Activated T-helper 17 cell treated with anti-CD3 and anti-CD28 coated beads, Interleukin-2, amount 50 U/mL, for 72 hours (primary cell): Measurements from ENCODE around the gene ADAMTS2. TPM values are rescaled to one million over a fixed set of nuclear protein-coding genes. Genes with fewer than 3 reads are reported as not detected.

Experiments used
- ATAC-seq: fragments of 150-1000 bp; cut with Tn5 transposase; replicated peaks from 2 replicates; pipeline ENCODE4 v1.10.0; 2021; ENCODE audit warnings: mild to moderate bottlenecking, moderate library complexity
- H3K27ac Mint-ChIP-seq: one replicate; pipeline ENCODE4 v1.8.0; 2022; ENCODE audit warnings: mixed read lengths
- H3K27me3 Mint-ChIP-seq: one replicate; pipeline ENCODE4 v1.8.0; 2022; ENCODE audit warnings: mixed read lengths
- H3K36me3 Mint-ChIP-seq: one replicate; pipeline ENCODE4 v1.8.0; 2022; ENCODE audit warnings: low read depth, mild to moderate bottlenecking, mixed read lengths
- H3K4me1 Mint-ChIP-seq: one replicate; pipeline ENCODE4 v1.8.0; 2022; ENCODE audit warnings: mixed read lengths
- H3K4me3 Mint-ChIP-seq: one replicate; pipeline ENCODE4 v1.8.0; 2022; ENCODE audit warnings: mild to moderate bottlenecking, mixed read lengths
- H3K9me3 Mint-ChIP-seq: one replicate; pipeline ENCODE4 v1.8.0; 2022; ENCODE audit warnings: mixed read lengths
- total RNA-seq, 2 donors: library from RNA; stranded (reverse); gene quantifications; one replicate each; pipeline ENCODE4 v1.2.3, GENCODE V29; 2022

ADAMTS2 gene
- total RNA-seq, 2 donors from 2014 or later, result not detected

- H3K4me3 Mint-ChIP-seq, result no peak overlapping the region
- no peaks in the 10 kb centered on the region for H3K36me3 Mint-ChIP-seq
- no peak for ATAC-seq
- H3K27ac Mint-ChIP-seq, result no peak overlapping the region
- H3K4me1 Mint-ChIP-seq, result no peaks in the 10 kb centered on the region
- H3K27me3 Mint-ChIP-seq, result no peaks in the 10 kb centered on the region
- H3K9me3 Mint-ChIP-seq, result no peaks in the 10 kb centered on the region
Measured at GRCh38 chr5:179196405-179197079, 148.7 kb downstream of the ADAMTS2 start.

GRCh38 chr5:179195561-179196404, 149.5 kb downstream of the ADAMTS2 start:
- H3K4me3 Mint-ChIP-seq, result no peak overlapping the region
- no peak for ATAC-seq
- H3K27me3 Mint-ChIP-seq, result no peaks in the 10 kb centered on the region
- no peaks in the 10 kb centered on the region for H3K9me3 Mint-ChIP-seq
- H3K4me1 Mint-ChIP-seq, result no peaks in the 10 kb centered on the region
- no peak overlapping the region for H3K27ac Mint-ChIP-seq
- no peaks in the 10 kb centered on the region for H3K36me3 Mint-ChIP-seq

- Mint-ChIP-seq H3K27me3 (peaks cover 4% of the 10 kb centered on the region), H3K36me3 (no peaks in the 10 kb centered on the region), H3K9me3 (no peaks in the 10 kb centered on the region), H3K27ac (no peak overlapping the region), H3K4me1 (no peaks in the 10 kb centered on the region), H3K4me3 (no peak overlapping the region)
- no peak for ATAC-seq
Measured at GRCh38 chr5:179194941-179195381, 150.3 kb downstream of the ADAMTS2 start.

DNA sequence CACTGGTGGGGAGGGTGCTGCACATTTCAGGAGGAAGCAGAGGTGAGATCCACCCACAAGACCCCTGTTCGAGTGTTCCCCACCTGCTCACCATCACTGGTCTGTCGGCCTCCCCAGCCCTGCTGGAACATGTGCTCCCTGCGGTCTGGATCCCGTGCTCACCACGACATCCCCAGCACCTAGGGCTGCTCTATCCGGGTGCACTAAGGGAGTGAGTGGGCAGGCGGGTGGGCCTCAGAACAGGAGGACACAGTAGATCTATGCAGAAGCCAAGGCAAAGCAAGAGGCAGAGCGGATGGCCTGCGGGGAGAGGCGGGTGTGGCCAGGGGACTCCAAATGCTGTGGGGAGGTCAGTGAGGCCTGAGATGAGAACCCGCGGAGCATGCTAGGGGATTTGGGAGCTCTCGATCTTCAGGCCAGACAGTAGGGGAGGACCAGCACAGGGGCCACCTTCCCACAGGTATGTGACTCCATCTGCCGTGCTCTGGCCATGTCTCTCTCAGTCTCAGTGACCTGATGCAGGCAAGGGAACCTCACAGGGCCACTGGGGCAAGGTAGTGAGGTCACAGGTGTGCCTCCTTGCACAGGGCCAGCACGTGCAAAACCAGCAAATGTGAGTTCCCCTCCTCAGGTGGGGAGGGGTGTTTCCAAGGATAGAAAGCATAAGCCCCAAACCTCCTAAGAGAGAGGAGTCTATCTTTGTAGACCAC, 150.9 kb downstream of the ADAMTS2 start:
- Mint-ChIP-seq H3K9me3 (no peaks in the 10 kb centered on the region), H3K4me1 (no peaks in the 10 kb centered on the region), H3K27ac (no peak overlapping the region), H3K36me3 (no peaks in the 10 kb centered on the region), H3K4me3 (no peak overlapping the region), H3K27me3 (peaks cover 4% of the 10 kb centered on the region)
- no peak for ATAC-seq

- ATAC-seq, result no peak
- H3K4me1 Mint-ChIP-seq, result no peaks in the 10 kb centered on the region
- no peaks in the 10 kb centered on the region for H3K36me3 Mint-ChIP-seq
- no peak overlapping the region for H3K27ac Mint-ChIP-seq
- peaks cover 4% of the 10 kb centered on the region for H3K27me3 Mint-ChIP-seq
- no peaks in the 10 kb centered on the region for H3K9me3 Mint-ChIP-seq
- H3K4me3 Mint-ChIP-seq, result no peak overlapping the region
Measured at GRCh38 chr5:179193746-179194145, 151.5 kb downstream of the ADAMTS2 start.

DNA sequence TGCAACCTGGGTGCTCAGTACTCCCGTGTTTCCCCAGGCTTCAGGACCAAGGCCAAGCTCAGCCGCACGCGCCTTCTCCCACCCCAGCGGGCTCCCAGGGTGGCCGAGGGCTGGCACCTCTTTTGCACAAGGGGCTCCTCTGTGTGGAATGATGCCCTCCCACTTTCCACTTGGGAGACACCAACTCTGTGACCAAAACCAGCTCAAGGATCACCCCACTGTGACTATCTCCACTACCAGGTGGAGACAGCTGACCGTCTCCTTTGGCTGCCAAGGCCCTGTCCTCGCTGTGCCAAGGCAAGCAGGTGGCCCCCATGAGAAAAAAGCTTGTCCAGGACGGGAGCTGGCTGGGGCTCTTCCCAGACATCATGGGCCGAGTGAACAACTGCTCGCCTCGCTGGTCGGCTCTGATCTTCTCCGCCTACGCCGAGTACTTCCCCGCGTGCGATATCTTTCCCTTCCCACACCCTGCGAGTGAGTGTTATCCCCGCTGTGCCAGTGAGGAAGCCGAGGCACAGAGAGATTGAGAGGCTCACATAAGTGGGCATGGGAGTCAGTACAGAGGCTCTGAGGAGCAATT, 152.3 kb downstream of the ADAMTS2 start:
- Mint-ChIP-seq H3K36me3 (no peaks in the 10 kb centered on the region), H3K4me1 (no peaks in the 10 kb centered on the region), H3K27ac (no peak overlapping the region), H3K4me3 (no peak overlapping the region), H3K27me3 (peaks cover 4% of the 10 kb centered on the region), H3K9me3 (no peaks in the 10 kb centered on the region)
- ATAC-seq, result no peak

DNA sequence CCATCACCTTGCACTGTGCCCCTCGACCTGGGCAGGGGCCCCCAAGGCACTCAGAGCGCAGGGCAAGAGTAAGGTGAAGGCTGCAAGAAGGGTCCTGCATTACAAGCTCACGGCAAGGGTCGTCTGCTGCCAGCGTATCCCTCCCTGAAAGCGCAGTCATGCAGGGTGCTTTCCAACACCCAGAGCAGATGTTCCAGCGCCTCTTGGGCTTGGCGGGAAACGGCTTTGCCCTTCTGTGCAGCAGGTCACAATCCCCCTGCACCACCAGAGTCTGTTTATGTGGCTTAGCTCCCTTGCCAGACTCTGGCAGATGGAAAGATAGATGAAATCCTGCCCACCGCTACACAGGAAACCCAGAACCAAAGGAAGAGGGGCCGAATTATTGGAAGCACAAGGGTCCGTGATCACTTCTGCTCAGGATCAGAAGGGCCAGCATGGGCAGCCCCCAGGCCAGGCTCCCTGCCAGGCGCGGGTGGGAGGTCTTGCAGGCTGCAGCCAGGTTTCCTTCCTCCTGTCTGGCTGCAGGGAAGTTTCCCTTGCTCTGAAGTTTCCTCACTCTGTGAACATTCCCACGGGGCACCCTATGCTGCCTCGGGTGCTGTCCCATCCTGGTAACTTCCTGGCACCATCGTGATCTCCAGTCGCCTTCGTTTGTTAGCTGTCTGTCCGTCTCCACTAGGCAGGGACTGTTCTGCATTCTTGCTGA, 152.9 kb downstream of the ADAMTS2 start:
- no peak for ATAC-seq

GRCh38 chr5:179191506-179192184, 153.6 kb downstream of the ADAMTS2 start:
- Mint-ChIP-seq H3K9me3 (no peaks in the 10 kb centered on the region), H3K36me3 (no peaks in the 10 kb centered on the region), H3K27ac (no peak overlapping the region), H3K27me3 (peaks cover 4% of the 10 kb centered on the region), H3K4me3 (no peak overlapping the region), H3K4me1 (no peaks in the 10 kb centered on the region)
- no peak for ATAC-seq

More for the DNA sequence above, 152.9 kb downstream of the ADAMTS2 start:
- Mint-ChIP-seq H3K27me3 (peaks cover 4% of the 10 kb centered on the region), H3K27ac (no peak overlapping the region), H3K9me3 (no peaks in the 10 kb centered on the region), H3K36me3 (no peaks in the 10 kb centered on the region), H3K4me1 (no peaks in the 10 kb centered on the region), H3K4me3 (no peak overlapping the region)

- Mint-ChIP-seq H3K9me3 (no peaks in the 10 kb centered on the region), H3K4me3 (no peak overlapping the region), H3K4me1 (no peaks in the 10 kb centered on the region), H3K36me3 (no peaks in the 10 kb centered on the region), H3K27me3 (peaks cover 4% of the 10 kb centered on the region), H3K27ac (no peak overlapping the region)
- ATAC-seq, result no peak
Measured at GRCh38 chr5:179190851-179191505, 154.3 kb downstream of the ADAMTS2 start.

GRCh38 chr5:179188636-179189035, 156.6 kb downstream of the ADAMTS2 start:
- no peak for ATAC-seq
- Mint-ChIP-seq H3K9me3 (no peaks in the 10 kb centered on the region), H3K4me1 (no peaks in the 10 kb centered on the region), H3K36me3 (no peaks in the 10 kb centered on the region), H3K27me3 (peaks cover 12% of the 10 kb centered on the region), H3K4me3 (no peak overlapping the region), H3K27ac (no peak overlapping the region)

DNA sequence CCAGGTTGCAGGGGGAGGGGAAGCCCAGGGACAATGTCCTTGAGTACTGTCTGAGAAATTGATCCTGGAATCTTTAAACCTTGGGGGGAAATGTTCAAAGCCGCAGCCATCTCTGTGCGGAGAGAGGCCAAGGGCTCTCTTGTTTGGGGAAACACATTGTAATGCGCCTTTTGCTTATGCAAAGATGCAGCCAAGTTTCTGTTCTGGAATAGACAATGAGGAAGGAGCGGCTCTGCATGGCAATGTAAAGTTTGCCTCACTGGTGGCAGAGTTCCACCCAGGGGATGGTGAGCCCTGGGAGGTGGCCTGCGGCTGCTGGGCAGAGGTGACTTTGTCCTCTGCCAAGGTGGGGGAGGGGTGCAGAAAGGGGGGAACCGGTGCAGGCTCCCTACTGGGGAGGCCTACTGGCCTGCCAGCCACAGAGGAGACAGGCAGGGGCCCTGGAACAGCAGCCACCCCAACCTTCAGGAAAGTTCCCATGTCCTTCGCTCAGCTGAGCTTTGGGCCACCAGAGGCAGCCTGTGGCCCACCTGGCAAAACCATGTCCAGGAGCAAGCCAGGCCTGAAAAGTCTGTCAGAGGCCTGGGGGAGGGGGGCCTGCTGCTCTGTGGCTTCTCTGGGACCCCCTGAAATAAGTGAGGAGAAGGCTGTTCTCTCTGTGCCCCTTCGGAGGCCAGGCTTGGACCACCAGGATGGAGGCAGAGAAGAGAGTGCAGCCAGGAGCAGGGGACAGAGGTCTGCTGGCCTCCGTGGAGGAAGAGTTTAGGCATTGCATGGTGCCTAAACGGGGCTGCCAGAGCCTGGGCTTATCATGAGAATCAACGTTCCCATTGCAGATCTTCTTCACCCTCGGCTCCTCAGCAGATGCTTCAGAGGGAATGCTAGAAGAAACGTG, 157.3 kb downstream of the ADAMTS2 start:
- ATAC-seq, result no peak
- H3K4me1 Mint-ChIP-seq, result no peaks in the 10 kb centered on the region
- no peaks in the 10 kb centered on the region for H3K36me3 Mint-ChIP-seq
- peaks cover 15% of the 10 kb centered on the region for H3K27me3 Mint-ChIP-seq
- no peak overlapping the region for H3K4me3 Mint-ChIP-seq
- H3K27ac Mint-ChIP-seq, result no peak overlapping the region
- no peaks in the 10 kb centered on the region for H3K9me3 Mint-ChIP-seq

DNA sequence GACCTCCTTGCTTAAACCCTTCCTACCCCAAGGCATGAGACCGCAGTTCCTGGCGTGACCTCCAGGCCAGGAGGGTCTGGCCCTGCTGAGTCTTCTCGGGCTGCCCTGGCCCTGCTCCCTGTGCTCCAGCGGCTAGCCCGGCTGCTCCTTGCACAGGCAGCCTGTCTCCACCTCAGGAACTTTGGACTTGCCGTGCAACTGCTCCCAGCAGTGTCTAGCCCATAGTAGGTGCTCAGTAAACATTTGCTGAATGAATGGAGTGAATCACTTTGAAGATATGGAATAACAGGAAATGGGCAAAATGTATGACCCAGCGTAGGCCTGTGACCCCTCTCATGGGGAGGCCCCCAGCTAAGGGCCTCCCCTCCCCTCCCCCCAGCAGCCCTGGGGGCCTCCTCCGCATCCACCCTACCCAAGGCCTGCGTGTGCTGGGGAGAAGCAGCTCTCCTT, 158.0 kb downstream of the ADAMTS2 start:
- no peaks in the 10 kb centered on the region for H3K4me1 Mint-ChIP-seq
- ATAC-seq, result no peak
- no peak overlapping the region for H3K4me3 Mint-ChIP-seq

More for the DNA sequence above, 158.0 kb downstream of the ADAMTS2 start:
- Mint-ChIP-seq H3K36me3 (no peaks in the 10 kb centered on the region), H3K27me3 (peaks cover 16% of the 10 kb centered on the region), H3K27ac (no peak overlapping the region), H3K9me3 (no peaks in the 10 kb centered on the region)
